Liver (tissue), 9 donors: Measurements from ENCODE around the gene F8A1. TPM values are rescaled to one million over a fixed set of nuclear protein-coding genes. Genes with fewer than 3 reads are reported as not detected.

ENCODE experiments used
- DNase-seq: peaks from one replicate; pipeline ENCODE4 v3.0.0-alpha.2; 2017; ENCODE audit warnings: low spot score
- H3K27ac ChIP-seq, 2 donors: one replicate each; pipeline ENCODE4 v1.7.0; 2013; ENCODE audit warnings: inconsistent platforms in 2 of 2, low read length in 2 of 2, control low read depth in 1 of 2, low read depth in 1 of 2, mild to moderate bottlenecking in 1 of 2
- H3K27me3 ChIP-seq, 4 donors: one replicate each; pipeline versions ENCODE4 v1.6.1 to v1.7.0; 2013; ENCODE audit warnings: low read length in 3 of 4, inconsistent platforms in 1 of 4, mild to moderate bottlenecking in 1 of 4, moderate library complexity in 1 of 4; ENCODE audit not compliant: control insufficient read depth in 4 of 4, insufficient read depth in 4 of 4
- H3K36me3 ChIP-seq, 4 donors: one replicate each; pipeline versions ENCODE4 v1.6.1 to v1.7.0; 2013; ENCODE audit warnings: low read length in 3 of 4, mild to moderate bottlenecking in 3 of 4, low read depth in 1 of 4, moderate library complexity in 1 of 4; ENCODE audit not compliant: control insufficient read depth in 4 of 4, insufficient read depth in 3 of 4
- H3K4me1 ChIP-seq, 4 donors: one replicate each; pipeline versions ENCODE4 v1.6.1 to v1.7.0; 2013; ENCODE audit warnings: low read length in 3 of 4, mild to moderate bottlenecking in 3 of 4, moderate library complexity in 1 of 4; ENCODE audit not compliant: control insufficient read depth in 4 of 4, insufficient read depth in 4 of 4
- H3K4me3 ChIP-seq, 3 donors: one replicate each; pipeline versions ENCODE4 v1.6.1 to v1.7.0; 2013; ENCODE audit warnings: low read length in 3 of 3, control low read depth in 1 of 3, low read depth in 1 of 3, mild to moderate bottlenecking in 1 of 3
- H3K9ac ChIP-seq, 2 donors: one replicate each; pipeline ENCODE4 v1.7.0; 2013; ENCODE audit warnings: low read length in 2 of 2, mild to moderate bottlenecking in 2 of 2, moderate library complexity in 2 of 2, control low read depth in 1 of 2, low read depth in 1 of 2
- H3K9me3 ChIP-seq, 4 donors: one replicate each; pipeline versions ENCODE4 v1.6.1 to v1.7.0; 2013; ENCODE audit warnings: low read length in 3 of 4; ENCODE audit not compliant: control insufficient read depth in 4 of 4
- CTCF ChIP-seq: fragments of 150-350 bp; IDR thresholded peaks from 2 replicates; pipeline ENCODE4 v1.5.1; 2017; ENCODE audit warnings: improper control_type of control experiment, low read depth, low read length; ENCODE audit not compliant: missing input control
- FOXA2 ChIP-seq: IDR thresholded peaks from 2 replicates; pipeline ENCODE4 v1.6.1; 2016; ENCODE audit warnings: antibody characterized with exemption
- GABPA ChIP-seq, 2 donors: IDR thresholded peaks in 1 of 2; conservative IDR thresholded peaks in 1 of 2; 2 replicates each; pipeline ENCODE4 v1.6.1; 2016; ENCODE audit warnings: antibody characterized with exemption in 2 of 2, mild to moderate bottlenecking in 1 of 2, moderate library complexity in 1 of 2
- HNF4A ChIP-seq, 2 donors: conservative IDR thresholded peaks; 2 replicates each; pipeline ENCODE4 v1.6.1; 2016; ENCODE audit warnings: antibody characterized with exemption in 2 of 2, mild to moderate bottlenecking in 2 of 2
- HNF4G ChIP-seq: IDR thresholded peaks from 2 replicates; pipeline ENCODE4 v1.6.1; 2016; ENCODE audit warnings: antibody characterized with exemption
- MAX ChIP-seq: IDR thresholded peaks from 2 replicates; pipeline ENCODE4 v1.6.1; 2016; ENCODE audit warnings: antibody characterized with exemption
- NR2F2 ChIP-seq: IDR thresholded peaks from 2 replicates; pipeline ENCODE4 v1.6.1; 2016; ENCODE audit warnings: antibody characterized with exemption
- SP1 ChIP-seq: IDR thresholded peaks from 2 replicates; pipeline ENCODE4 v1.6.1; 2018; ENCODE audit warnings: antibody characterized with exemption, mild to moderate bottlenecking
- TAF1 ChIP-seq: conservative IDR thresholded peaks from 2 replicates; pipeline ENCODE4 v1.6.1; 2016; ENCODE audit warnings: antibody characterized with exemption, mild to moderate bottlenecking
- YY1 ChIP-seq: IDR thresholded peaks from 2 replicates; pipeline ENCODE4 v1.6.1; 2016; ENCODE audit warnings: antibody characterized with exemption, mild to moderate bottlenecking
- ZBTB33 ChIP-seq: IDR thresholded peaks from 2 replicates; pipeline ENCODE4 v1.6.1; 2016; ENCODE audit warnings: antibody characterized with exemption
- WGBS: extraction: QIAGEN DNeasy Blood & Tissue Kit; methylation state at CpG from one replicate; pipeline ENCODE4 v1.1.7; 2013; 5-methylcytosine and 5-hydroxymethylcytosine counted together
- polyA plus RNA-seq, 2 donors: library from polyadenylated mRNA; stranded (reverse) in 1 of 2; unstranded in 1 of 2; fragments of 200-250 nt in 1 of 2; fragments of >200 nt in 1 of 2; fragmentation: Nextera tagmentation in 1 of 2; extraction: Ambion mirVana in 1 of 2; gene quantifications; one replicate each; pipeline versions ENCODE4 v1.2.1 to v1.2.3, GENCODE V29; 2013 to 2015
- total RNA-seq, 2 donors: library from RNA; depleted of rRNA; stranded (reverse); fragments of >200 nt; gene quantifications; one replicate each; pipeline ENCODE4 v1.2.3, GENCODE V29; 2014
- TF ChIP-seq, protein P1 (sequence below): IDR thresholded peaks from 2 replicates; pipeline ENCODE4 v1.6.1; 2016; ENCODE audit warnings: antibody characterized with exemption, mild to moderate bottlenecking
- donor health status: healthy.
- donor health status: healthy.
- donor health status: healthy.
- donor health status: healthy.
- donor health status: healthy.

The F8A1 gene
- total and polyA plus RNA-seq, 4 donors = 0.42 to 25.0 (median 4.8) TPM

GRCh38 chrX:154890990-154891639 is 5.0 kb downstream of the F8A1 start (continued):
- TF ChIP-seq GABPA (IDR thresholded peaks at IDR 0.05 in 1 of 2, conservative IDR thresholded peaks at IDR 0.05 in 1 of 2) (no peak), YY1 (no peak), NR2F2 (no peak), SP1 (no peak)
- TF ChIP-seq, protein P1, sequence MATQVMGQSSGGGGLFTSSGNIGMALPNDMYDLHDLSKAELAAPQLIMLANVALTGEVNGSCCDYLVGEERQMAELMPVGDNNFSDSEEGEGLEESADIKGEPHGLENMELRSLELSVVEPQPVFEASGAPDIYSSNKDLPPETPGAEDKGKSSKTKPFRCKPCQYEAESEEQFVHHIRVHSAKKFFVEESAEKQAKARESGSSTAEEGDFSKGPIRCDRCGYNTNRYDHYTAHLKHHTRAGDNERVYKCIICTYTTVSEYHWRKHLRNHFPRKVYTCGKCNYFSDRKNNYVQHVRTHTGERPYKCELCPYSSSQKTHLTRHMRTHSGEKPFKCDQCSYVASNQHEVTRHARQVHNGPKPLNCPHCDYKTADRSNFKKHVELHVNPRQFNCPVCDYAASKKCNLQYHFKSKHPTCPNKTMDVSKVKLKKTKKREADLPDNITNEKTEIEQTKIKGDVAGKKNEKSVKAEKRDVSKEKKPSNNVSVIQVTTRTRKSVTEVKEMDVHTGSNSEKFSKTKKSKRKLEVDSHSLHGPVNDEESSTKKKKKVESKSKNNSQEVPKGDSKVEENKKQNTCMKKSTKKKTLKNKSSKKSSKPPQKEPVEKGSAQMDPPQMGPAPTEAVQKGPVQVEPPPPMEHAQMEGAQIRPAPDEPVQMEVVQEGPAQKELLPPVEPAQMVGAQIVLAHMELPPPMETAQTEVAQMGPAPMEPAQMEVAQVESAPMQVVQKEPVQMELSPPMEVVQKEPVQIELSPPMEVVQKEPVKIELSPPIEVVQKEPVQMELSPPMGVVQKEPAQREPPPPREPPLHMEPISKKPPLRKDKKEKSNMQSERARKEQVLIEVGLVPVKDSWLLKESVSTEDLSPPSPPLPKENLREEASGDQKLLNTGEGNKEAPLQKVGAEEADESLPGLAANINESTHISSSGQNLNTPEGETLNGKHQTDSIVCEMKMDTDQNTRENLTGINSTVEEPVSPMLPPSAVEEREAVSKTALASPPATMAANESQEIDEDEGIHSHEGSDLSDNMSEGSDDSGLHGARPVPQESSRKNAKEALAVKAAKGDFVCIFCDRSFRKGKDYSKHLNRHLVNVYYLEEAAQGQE = no peak

- H3K4me1 ChIP-seq = no peaks in the 10 kb centered on the region
- H3K36me3 ChIP-seq = no peaks in the 10 kb centered on the region
- no peak overlapping the region for H3K4me3 ChIP-seq
- 98% methylated on average over 1 of the region's 1 CpG for WGBS
- DNase-seq = no peak
- H3K27ac ChIP-seq = no peak overlapping the region
- TF ChIP-seq YY1 (no peak), GABPA (IDR thresholded peaks at IDR 0.05 in 1 of 2, conservative IDR thresholded peaks at IDR 0.05 in 1 of 2) (no peak)
- no peaks in the 10 kb centered on the region for H3K27me3 ChIP-seq
- no peak overlapping the region for H3K9ac ChIP-seq
- H3K9me3 ChIP-seq = no peaks in the 10 kb centered on the region
Measured at GRCh38 chrX:154892296-154892695, 6.1 kb downstream of the F8A1 start.

DNA sequence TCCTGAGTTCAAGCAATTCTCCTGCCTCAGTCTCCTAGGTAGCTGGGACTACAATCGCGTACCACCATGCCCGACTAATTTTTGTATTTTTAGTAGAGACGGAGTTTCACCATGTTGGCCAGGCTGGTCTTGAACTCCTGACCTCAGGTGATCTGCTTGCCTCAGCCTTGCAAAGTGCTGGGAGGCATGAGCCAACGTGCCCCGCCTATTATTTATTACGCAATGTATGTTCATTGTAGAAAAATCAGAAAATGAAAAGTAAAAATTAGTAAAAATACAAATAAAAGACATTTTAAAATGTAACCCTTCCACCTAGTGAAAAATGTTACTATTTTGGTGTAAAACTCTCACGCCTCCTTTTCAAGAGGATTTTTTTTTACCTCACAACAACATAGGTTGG is 14.2 kb downstream of the F8A1 start:
- Histone ChIP-seq H3K4me3 (no peak overlapping the region), H3K27ac (no peak overlapping the region), H3K27me3 (peaks cover 0 to 2% (median 0%) of the 10 kb centered on the region in 4 donors), H3K36me3 (no peaks in the 10 kb centered on the region), H3K9me3 (no peaks in the 10 kb centered on the region), H3K4me1 (no peaks in the 10 kb centered on the region), H3K9ac (no peak overlapping the region)
- 95% methylated on average over 8 of the region's 8 CpGs for WGBS
- no peak for DNase-seq
- no peak for TF ChIP-seq ZBTB33
- no peak for TF ChIP-seq TAF1

DNA sequence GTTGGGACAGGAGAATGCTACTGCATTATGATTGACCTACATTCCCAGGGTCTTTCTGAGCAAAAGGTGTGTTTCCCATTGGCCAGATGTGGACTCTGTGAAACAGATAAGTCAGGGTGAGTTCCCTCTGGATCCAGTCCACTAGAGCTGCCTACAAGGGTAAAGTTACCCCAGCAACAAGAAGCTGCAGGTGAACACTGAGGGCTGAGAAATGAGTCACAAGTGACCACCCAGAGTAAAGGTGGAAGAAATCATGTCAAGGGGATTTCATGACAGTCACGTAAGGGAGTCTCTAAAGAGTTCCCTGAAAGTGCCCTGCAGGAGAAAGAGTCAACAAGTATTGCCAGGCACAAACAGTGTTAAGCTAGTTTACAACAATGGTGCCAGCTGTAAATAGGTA is 16.3 kb downstream of the F8A1 start:
- no peaks in the 10 kb centered on the region for H3K36me3 ChIP-seq
- H3K4me3 ChIP-seq = no peak overlapping the region
- DNase-seq = no peak
- no peak overlapping the region for H3K9ac ChIP-seq
- H3K27ac ChIP-seq = no peak overlapping the region
- TF ChIP-seq MAX (no peak), HNF4G (no peak), HNF4A (conservative IDR thresholded peaks at IDR 0.05) (no peak), YY1 (no peak), SP1 (no peak), CTCF (no peak), FOXA2 (no peak)
- no peaks in the 10 kb centered on the region for H3K9me3 ChIP-seq
- 91% methylated on average over 1 of the region's 1 CpG for WGBS
- H3K4me1 ChIP-seq = no peaks in the 10 kb centered on the region
- peaks cover 0 to 2% (median 0%) of the 10 kb centered on the region in 4 donors for H3K27me3 ChIP-seq
